ENCODE results near the gene ATP5F1D.
A peak's percentile ranks its signal among the peaks of the same experiment; 100 is the strongest.

Gene ATP5F1D

GRCh38 chr19:1257475-1258162 is 16.1 kb downstream of the ATP5F1D start:
- no peak for DNase-seq (ENCODE audit: low spot score)

GRCh38 chr19:1258163-1258492 is 16.6 kb downstream of the ATP5F1D start:
- DNase-seq (ENCODE audit: low spot score) = no peak

- no peak for DNase-seq (ENCODE audit: low spot score)
Observed at GRCh38 chr19:1258707-1259205, 17.2 kb downstream of the ATP5F1D start.

DNA sequence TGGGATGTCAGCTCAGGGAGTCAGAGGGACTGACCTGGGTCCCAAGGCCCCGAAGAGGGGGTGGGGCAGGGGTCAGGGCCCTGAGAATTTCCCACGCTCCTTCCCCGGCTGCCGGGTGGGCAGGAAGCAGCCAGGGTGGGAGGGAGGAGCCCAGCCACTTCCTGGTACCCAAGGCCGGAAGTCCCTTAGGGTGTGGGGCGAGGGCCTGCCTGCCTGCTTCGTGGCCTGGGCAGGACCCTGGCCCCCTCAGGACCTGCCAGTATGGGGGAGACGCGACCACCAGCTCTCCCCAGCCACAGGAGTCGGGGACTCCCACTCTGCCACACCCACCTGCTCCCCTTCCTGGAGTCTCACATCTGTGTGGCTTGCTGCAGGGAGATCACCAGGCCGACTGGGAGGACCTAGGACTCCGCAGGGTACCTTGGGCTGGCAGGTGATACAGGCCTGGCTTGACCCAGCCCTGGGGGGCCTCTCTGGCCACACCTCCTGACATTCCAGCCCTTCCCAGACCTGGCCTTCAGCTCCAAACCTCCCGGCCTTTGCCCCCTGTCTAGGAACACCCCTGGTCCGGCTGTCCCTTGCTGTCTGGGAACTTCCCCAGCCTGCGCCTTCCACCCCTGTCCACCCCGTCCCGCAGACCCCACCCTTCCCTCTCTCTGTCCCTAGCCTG is 17.8 kb downstream of the ATP5F1D start:
- peak; percentile 65 for DNase-seq (ENCODE audit: low spot score)

GRCh38 chr19:1259876-1260748 is 18.6 kb downstream of the ATP5F1D start:
- no peak for DNase-seq (ENCODE audit: low spot score)

DNA sequence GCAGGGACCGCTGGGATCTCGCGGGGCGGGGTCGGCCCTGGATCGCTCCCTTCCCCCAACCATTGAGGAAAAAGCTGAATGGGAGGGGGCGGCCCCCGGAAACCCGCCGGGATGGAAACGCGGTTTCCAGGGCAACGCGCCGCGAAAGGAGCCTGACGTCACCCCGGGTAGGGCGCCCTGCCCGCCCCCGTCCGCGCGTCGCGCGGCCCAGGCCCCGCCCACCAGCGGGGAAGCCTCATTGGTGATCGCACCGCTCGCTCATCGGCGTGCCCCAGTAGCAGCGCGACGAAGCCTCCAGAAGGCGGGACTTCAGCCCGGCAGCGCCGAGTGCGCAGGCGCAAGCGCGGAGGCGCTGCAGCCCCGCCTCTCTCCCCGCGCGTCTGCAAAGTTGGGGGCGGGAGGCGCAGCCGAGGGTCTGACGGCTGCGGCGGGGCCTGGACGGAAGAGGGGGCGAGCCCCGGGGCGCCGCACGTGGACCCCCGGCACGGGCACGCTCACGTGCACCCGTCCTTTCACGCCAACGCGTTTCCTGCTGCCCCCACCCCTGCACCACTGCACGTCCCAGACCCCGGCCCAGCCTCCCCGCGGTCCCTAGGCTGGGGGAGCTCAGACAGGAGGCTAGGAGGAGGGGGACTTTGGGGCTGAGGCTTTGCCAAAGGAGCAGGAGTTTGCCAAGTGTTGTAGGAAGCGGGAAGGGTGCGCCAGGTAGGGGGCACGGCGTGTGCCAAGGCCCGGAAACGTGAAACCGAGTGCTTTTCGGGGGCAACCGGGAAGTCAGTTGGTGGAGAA is 19.4 kb downstream of the ATP5F1D start:
- DNase-seq (ENCODE audit: low spot score) = peak; percentile 94

DNA sequence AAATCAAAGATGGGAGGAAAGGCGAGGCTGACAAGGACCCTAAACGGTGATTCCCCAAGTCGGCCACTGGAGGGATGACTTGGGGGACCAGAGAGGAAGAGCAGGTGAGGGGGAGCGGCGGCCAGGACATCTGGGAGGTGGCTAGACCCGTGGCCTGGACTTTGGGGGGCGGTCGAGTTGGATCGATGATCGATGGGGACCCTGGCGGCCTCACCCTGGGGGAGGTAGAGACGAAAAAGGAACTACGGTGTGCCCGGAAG is 19.9 kb downstream of the ATP5F1D start:
- peak; percentile 63 for DNase-seq (ENCODE audit: low spot score)

GRCh38 chr19:1261798-1262622 is 20.5 kb downstream of the ATP5F1D start:
- no peak for DNase-seq (ENCODE audit: low spot score)

DNA sequence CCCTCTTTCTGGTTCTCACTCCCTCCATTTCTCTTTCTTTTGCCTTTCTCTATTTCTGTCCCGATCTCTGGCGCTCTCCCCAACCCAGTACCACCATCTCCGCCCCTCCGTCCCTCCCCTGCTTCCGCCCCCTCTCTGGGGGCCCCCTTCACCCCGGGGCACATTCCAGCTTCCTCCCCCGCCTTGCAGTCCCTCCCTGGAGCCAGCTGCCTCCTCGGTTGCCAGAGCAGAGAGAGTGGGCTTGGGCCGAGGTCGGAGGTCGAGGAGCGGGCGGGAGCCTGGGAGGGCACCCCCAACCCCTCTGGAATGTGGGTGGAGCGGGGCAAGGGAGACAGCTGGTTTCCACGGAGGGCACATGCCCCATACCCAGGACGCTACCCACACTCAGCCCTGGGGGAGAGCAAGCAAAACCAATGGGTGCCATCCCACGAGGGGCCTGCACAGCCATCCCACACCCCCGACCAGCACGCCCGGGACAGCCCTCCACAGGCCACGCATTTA is 21.1 kb downstream of the ATP5F1D start:
- DNase-seq (ENCODE audit: low spot score) = no peak

GRCh38 chr19:1263188-1263587 is 21.6 kb downstream of the ATP5F1D start:
- DNase-seq (ENCODE audit: low spot score) = no peak

- DNase-seq (ENCODE audit: low spot score) = no peak
Observed at GRCh38 chr19:1264801-1265614, 23.5 kb downstream of the ATP5F1D start.

DNA sequence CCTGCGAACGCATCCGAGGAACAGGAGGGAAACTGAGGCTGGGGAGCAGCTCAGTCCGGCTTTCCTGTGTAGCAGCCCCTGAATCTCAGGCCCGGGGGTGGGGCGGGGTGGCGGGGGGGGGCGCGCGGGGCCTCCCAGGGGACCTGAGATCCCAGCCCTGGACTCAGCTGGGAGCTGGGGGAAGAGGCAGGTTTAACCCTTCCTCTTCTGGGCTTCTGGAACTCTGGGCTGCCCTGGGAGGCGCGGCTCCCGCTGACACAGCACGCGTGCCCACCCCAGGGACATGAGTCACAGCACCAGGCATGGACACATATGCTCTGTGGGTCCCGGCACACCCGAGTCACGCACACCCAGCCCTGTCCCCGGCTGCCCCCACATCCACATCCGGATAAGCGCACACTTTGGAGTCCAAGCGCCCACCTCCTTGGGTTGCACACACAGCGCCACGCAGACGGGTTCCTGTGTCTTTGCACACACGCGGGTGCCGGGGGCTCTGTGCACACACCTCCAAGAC is 24.1 kb downstream of the ATP5F1D start:
- no peak for DNase-seq (ENCODE audit: low spot score)

- peak; percentile 84 for DNase-seq (ENCODE audit: low spot score)
Observed at GRCh38 chr19:1266129-1266915, 24.8 kb downstream of the ATP5F1D start.

DNA sequence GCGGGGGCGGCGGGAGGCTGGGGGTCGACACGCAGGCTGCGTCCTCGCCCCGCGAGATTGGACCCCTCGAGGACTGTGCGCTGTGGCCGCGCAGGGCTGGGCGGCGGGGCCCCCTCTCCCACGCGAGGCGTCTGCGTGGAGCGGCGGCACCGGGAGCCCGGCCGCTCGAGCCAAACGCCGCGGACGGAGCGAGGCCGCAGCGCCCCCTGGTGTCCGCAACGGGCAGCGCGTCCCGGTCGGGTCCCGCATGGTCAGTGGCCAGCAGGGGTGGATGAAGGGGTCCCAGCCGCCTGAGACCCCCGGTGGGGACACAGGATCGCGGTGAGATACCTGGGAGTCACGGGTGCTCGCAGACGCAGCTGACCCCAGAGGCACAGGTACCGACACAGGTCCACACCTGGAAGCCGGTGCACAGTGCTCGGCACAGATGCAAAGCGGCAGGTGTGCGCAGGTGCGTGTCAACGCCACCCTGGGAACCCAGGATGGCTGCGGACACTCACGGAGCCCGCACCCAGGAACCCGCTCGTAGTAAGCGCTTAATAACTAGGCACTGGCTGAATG is 25.4 kb downstream of the ATP5F1D start:
- peak; percentile 64 for DNase-seq (ENCODE audit: low spot score)

DNA sequence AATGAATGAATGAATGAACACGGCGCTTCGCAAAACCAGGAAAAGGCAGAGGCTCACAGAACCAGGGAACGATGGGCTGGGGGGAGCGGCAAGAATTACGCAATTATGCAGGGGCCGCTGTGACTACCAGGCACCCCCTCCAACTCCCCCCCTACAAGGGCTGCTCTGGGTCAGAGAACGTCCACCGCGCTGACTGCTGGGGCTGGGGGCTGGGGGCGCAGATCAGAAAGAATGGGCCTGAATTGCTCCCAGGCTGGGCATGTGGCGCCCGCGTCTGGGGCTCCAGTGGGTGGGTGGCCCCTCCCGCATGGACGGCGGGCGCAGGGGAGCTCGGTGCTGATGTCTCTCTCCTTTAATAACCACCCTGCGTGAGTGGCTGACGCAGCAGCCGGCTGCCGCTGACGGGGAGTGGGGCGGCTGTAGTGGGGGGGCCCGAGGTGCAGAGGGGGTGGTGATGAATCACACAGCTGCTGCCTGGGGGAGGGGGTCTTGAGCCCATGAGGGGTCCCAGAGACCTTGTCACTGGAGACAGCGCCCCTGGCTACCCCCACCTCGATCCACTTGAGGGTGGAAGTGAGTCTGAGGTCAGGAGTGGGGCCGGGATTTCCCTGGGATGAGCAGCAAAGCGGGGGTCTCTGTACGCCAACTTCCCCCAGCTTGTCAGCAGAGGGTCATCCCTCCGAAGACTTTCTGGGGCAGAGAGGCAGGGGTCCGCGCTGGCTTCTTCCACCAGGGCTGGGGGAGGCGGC is 26.1 kb downstream of the ATP5F1D start:
- no peak for DNase-seq (ENCODE audit: low spot score)

DNA sequence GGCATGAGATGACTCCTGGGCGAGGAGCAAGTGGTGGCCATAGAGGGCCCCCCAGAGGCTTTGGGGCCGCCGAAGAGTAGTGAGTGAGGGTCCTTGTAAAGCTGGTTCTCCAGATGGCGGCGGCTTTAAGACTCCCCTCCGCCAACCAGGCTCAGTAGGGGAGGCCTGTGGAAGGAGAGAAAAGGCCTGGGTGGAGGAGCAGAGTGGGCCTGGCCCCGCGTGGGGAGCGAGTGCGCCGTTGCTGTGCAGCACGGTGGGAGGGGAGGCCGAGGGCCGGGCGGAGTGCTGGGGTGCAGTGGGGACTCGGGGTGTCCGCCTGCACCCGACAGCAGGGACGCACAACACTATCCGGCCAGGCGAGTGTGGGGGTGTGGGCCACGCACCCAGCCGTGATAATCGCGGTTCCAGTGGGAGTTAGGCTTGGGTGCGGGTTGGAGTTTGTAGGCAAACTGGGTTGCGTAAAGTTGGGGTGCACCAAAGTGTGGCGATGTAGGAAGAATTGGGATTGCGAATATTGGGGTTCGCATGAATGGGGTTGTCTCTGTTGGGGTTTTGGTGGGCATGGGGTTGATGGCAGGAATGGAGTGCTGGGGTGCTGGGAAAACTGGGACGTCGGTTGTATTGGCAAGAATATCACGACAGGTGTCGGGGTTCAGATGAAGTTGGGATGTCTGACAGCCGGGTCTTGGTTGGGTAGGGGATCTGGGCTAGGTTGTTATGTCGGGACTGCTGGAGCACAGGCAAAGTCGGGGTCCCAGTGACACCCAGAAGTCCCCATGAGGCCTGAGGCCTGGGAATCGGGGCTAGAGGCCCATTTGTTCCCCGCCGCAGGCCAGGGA is 26.9 kb downstream of the ATP5F1D start:
- DNase-seq (ENCODE audit: low spot score) = no peak

- peak; percentile 99 for DNase-seq (ENCODE audit: low spot score)
Observed at GRCh38 chr19:1269065-1269477, 27.5 kb downstream of the ATP5F1D start, which contains the start of gene CIRBP. TSS of gene CIRBP (plus strand) at chr19:1269332. CDS start at chr19:1270934, 1,602 bp downstream.

Data from SK-N-DZ (cell line).